ENCODE measurements around the gene DEFB108B. TPM values are rescaled to one million over a fixed set of nuclear protein-coding genes. Genes with fewer than 3 reads are reported as not detected.
"Not testable (repeated sequence)": the region's sequence is repeated elsewhere in the genome, so short reads cannot be mapped to it uniquely, and the experiment has no call there.

Gene DEFB108B
- total RNA-seq, 1 donor from 2014 or later, result not detected

- H3K27me3 Mint-ChIP-seq; DNase-seq; H3K9me3 Mint-ChIP-seq; ATAC-seq (ENCODE audit: low read depth); H3K4me1 Mint-ChIP-seq; H3K27ac Mint-ChIP-seq; CTCF ChIA-PET; intact Hi-C loops (cut with micrococcal nuclease); POLR2A ChIA-PET; H3K4me3 Mint-ChIP-seq: not testable (repeated sequence)
- H3K36me3 Mint-ChIP-seq (ENCODE audit: low read depth), result peaks cover 17% of the 10 kb centered on the region
These were observed 37.8 kb upstream of the DEFB108B start for GRCh38 chr11:71795236-71795635.

GRCh38 chr11:71796016-71796415, 37.0 kb upstream of the DEFB108B start:
- POLR2A ChIA-PET; DNase-seq; H3K4me3 Mint-ChIP-seq; ATAC-seq (ENCODE audit: low read depth); H3K4me1 Mint-ChIP-seq; intact Hi-C loops (cut with micrococcal nuclease); H3K9me3 Mint-ChIP-seq; H3K27me3 Mint-ChIP-seq; CTCF ChIA-PET; H3K27ac Mint-ChIP-seq: not testable (repeated sequence)
- peaks cover 17% of the 10 kb centered on the region for H3K36me3 Mint-ChIP-seq (ENCODE audit: low read depth)

GRCh38 chr11:71796781-71797180, 36.2 kb upstream of the DEFB108B start:
- H3K27me3 Mint-ChIP-seq; POLR2A ChIA-PET; H3K9me3 Mint-ChIP-seq; CTCF ChIA-PET; intact Hi-C loops (cut with micrococcal nuclease); H3K27ac Mint-ChIP-seq; DNase-seq; ATAC-seq (ENCODE audit: low read depth); H3K4me1 Mint-ChIP-seq; H3K4me3 Mint-ChIP-seq: not testable (repeated sequence)
- peaks cover 14% of the 10 kb centered on the region for H3K36me3 Mint-ChIP-seq (ENCODE audit: low read depth)

- not testable (repeated sequence) for H3K9me3 Mint-ChIP-seq; H3K27ac Mint-ChIP-seq; H3K27me3 Mint-ChIP-seq; DNase-seq; H3K4me3 Mint-ChIP-seq; H3K36me3 Mint-ChIP-seq (ENCODE audit: low read depth); H3K4me1 Mint-ChIP-seq; ATAC-seq (ENCODE audit: low read depth)
- ChIA-PET CTCF (interaction anchor here (1.1 kb wide), 2 partner anchors 14 to 129 kb away, joined by 4 to 12 read pairs; partner anchors contain the start of genes RNF121 and XNDC1N), POLR2A (interaction anchor here (1.1 kb wide), 1 partner anchor 13 kb away, joined by 4 read pairs; no protein-coding TSS in a partner anchor)
- intact Hi-C loops (cut with micrococcal nuclease), result loop anchor here (1.0 kb wide), 1 partner anchor 12 kb away; no protein-coding TSS in a partner anchor
These were observed 33.4 kb upstream of the DEFB108B start for GRCh38 chr11:71799556-71800128.

GRCh38 chr11:71800335-71800953, 32.6 kb upstream of the DEFB108B start:
- CTCF ChIA-PET, result interaction anchor here (0.7 to 1.1 kb wide), 3 partner anchors 13 to 630 kb away, joined by 3 to 12 read pairs (median 4); partner anchors contain the start of genes RNF121 and XNDC1N
- not testable (repeated sequence) for H3K4me1 Mint-ChIP-seq; H3K27ac Mint-ChIP-seq; H3K9me3 Mint-ChIP-seq; H3K4me3 Mint-ChIP-seq; ATAC-seq (ENCODE audit: low read depth); H3K36me3 Mint-ChIP-seq (ENCODE audit: low read depth); H3K27me3 Mint-ChIP-seq
- intact Hi-C loops (cut with micrococcal nuclease), result loop anchor here (1.0 kb wide), 1 partner anchor 13 kb away; no protein-coding TSS in a partner anchor
- peak; percentile 69 for DNase-seq
- POLR2A ChIA-PET, result interaction anchor here (1.1 kb wide), 1 partner anchor 12 kb away, joined by 4 read pairs; no protein-coding TSS in a partner anchor

GRCh38 chr11:71801026-71801425, 32.0 kb upstream of the DEFB108B start:
- H3K27ac Mint-ChIP-seq; ATAC-seq (ENCODE audit: low read depth); H3K4me1 Mint-ChIP-seq; intact Hi-C loops (cut with micrococcal nuclease); DNase-seq; H3K27me3 Mint-ChIP-seq; H3K36me3 Mint-ChIP-seq (ENCODE audit: low read depth); H3K9me3 Mint-ChIP-seq; H3K4me3 Mint-ChIP-seq: not testable (repeated sequence)
- ChIA-PET CTCF (interaction anchor here (0.7 to 2.0 kb wide), 4 partner anchors 12 to 630 kb away, joined by 3 to 12 read pairs (median 6); partner anchors contain the start of genes RNF121 and XNDC1N), POLR2A (interaction anchor here (1.1 kb wide), 1 partner anchor 12 kb away, joined by 4 read pairs; no protein-coding TSS in a partner anchor)

- CTCF ChIA-PET, result interaction anchor here (2.0 kb wide), 1 partner anchor 11 kb away, joined by 9 read pairs; no protein-coding TSS in a partner anchor
- POLR2A ChIA-PET, result not testable (repeated sequence)
These were observed 30.1 kb upstream of the DEFB108B start for GRCh38 chr11:71802874-71803273.

GRCh38 chr11:71804158-71804947, 28.6 kb upstream of the DEFB108B start:
- H3K36me3 Mint-ChIP-seq (ENCODE audit: low read depth); H3K4me3 Mint-ChIP-seq; intact Hi-C loops (cut with micrococcal nuclease); DNase-seq; H3K27me3 Mint-ChIP-seq; H3K27ac Mint-ChIP-seq; H3K4me1 Mint-ChIP-seq; POLR2A ChIA-PET; ATAC-seq (ENCODE audit: low read depth); H3K9me3 Mint-ChIP-seq; CTCF ChIA-PET: not testable (repeated sequence)

More at GRCh38 chr11:71802874-71803273, 30.1 kb upstream of the DEFB108B start:
- H3K27ac Mint-ChIP-seq; H3K4me3 Mint-ChIP-seq; DNase-seq; intact Hi-C loops (cut with micrococcal nuclease); H3K4me1 Mint-ChIP-seq; H3K36me3 Mint-ChIP-seq (ENCODE audit: low read depth); ATAC-seq (ENCODE audit: low read depth); H3K9me3 Mint-ChIP-seq; H3K27me3 Mint-ChIP-seq: not testable (repeated sequence)

- H3K27me3 Mint-ChIP-seq; H3K27ac Mint-ChIP-seq; intact Hi-C loops (cut with micrococcal nuclease); H3K4me1 Mint-ChIP-seq; DNase-seq; ATAC-seq (ENCODE audit: low read depth); H3K9me3 Mint-ChIP-seq; H3K36me3 Mint-ChIP-seq (ENCODE audit: low read depth): not testable (repeated sequence)
- ChIA-PET CTCF (interaction anchor here (1.9 to 2.8 kb wide), 2 partner anchors 11 to 12 kb away, joined by 9 to 12 read pairs; no protein-coding TSS in a partner anchor), POLR2A (interaction anchor here (1.2 kb wide), 1 partner anchor 12 kb away, joined by 4 read pairs; no protein-coding TSS in a partner anchor)
- peak overlapping the region; percentile 38 for H3K4me3 Mint-ChIP-seq
These were observed 20.5 kb upstream of the DEFB108B start for GRCh38 chr11:71812529-71812928.

- not testable (repeated sequence) for H3K4me1 Mint-ChIP-seq; H3K9me3 Mint-ChIP-seq; H3K36me3 Mint-ChIP-seq (ENCODE audit: low read depth); H3K27me3 Mint-ChIP-seq
- POLR2A ChIA-PET, result interaction anchor here (1.1 to 1.2 kb wide), 2 partner anchors 13 to 226 kb away, joined by 3 to 4 read pairs; no protein-coding TSS in a partner anchor
- Mint-ChIP-seq H3K27ac (peak overlapping the region; percentile 78), H3K4me3 (peak overlapping the region; percentile 87)
- intact Hi-C loops (cut with micrococcal nuclease), result loop anchor here (1.0 kb wide), 1 partner anchor 21 kb away; no protein-coding TSS in a partner anchor
- ATAC-seq (ENCODE audit: low read depth) (peak; percentile 79), DNase-seq (peak; percentile 77)
- CTCF ChIA-PET, result interaction anchor here (0.7 to 2.8 kb wide), 3 partner anchors 12 to 119 kb away, joined by 3 to 12 read pairs (median 9); no protein-coding TSS in a partner anchor
These were observed 19.3 kb upstream of the DEFB108B start for GRCh38 chr11:71813481-71814355.
